Activated naive CD4-positive, alpha-beta T cell treated with anti-CD3 and anti-CD28 coated beads for 36 hours (primary cell): ENCODE results near the gene RSPH9. TPM values are rescaled to one million over a fixed set of nuclear protein-coding genes. Genes with fewer than 3 reads are reported as not detected.
A peak's percentile ranks its signal among the peaks of the same experiment; 100 is the strongest.
"Not testable (repeated sequence)": the region's sequence is repeated elsewhere in the genome, so short reads cannot be mapped to it uniquely, and the experiment has no call there.

Experiments
- CTCF ChIA-PET: fragments of 350-600 bp; sonication (Branson Sonifier 250); formaldehyde crosslinking; loops from one replicate; lab custom pipeline; 2021; ENCODE audit warnings: antibody characterized with exemption; lab: Charles Lee
- DNase-seq: peaks from one replicate; pipeline ENCODE4 v3.0.0-alpha.2; 2020
- H3K27ac Mint-ChIP-seq: one replicate; pipeline ENCODE4 v1.8.0; 2021; ENCODE audit warnings: mild to moderate bottlenecking, mixed read lengths
- H3K27me3 Mint-ChIP-seq: one replicate; pipeline ENCODE4 v1.8.0; 2021; ENCODE audit warnings: low read depth, mixed read lengths
- H3K36me3 Mint-ChIP-seq: one replicate; pipeline ENCODE4 v1.8.0; 2021; ENCODE audit warnings: low read depth, mixed read lengths
- H3K4me1 Mint-ChIP-seq: one replicate; pipeline ENCODE4 v1.8.0; 2021; ENCODE audit warnings: low read depth, mixed read lengths
- H3K4me3 Mint-ChIP-seq: one replicate; pipeline ENCODE4 v1.8.0; 2021; ENCODE audit warnings: mild to moderate bottlenecking, moderate library complexity, mixed read lengths
- H3K9me3 Mint-ChIP-seq: one replicate; pipeline ENCODE4 v1.8.0; 2021; ENCODE audit warnings: mixed read lengths
- intact Hi-C: fragments of 100-400 bp; cut with micrococcal nuclease; formaldehyde crosslinking; loops from one replicate; pipeline ENCODE4 v1.15.1; 2023
- total RNA-seq, 2 experiments: library from RNA; stranded (reverse); gene quantifications; one replicate each; pipeline ENCODE4 v1.2.3, GENCODE V29; 2021

The RSPH9 gene
- total RNA-seq, 2 experiments from 2014 or later: not detected

- DNase-seq, H3K4me1 Mint-ChIP-seq, H3K4me3 Mint-ChIP-seq, intact Hi-C loops, H3K9me3 Mint-ChIP-seq, H3K27ac Mint-ChIP-seq, H3K27me3 Mint-ChIP-seq, H3K36me3 Mint-ChIP-seq: not testable (repeated sequence)
- CTCF ChIA-PET: interaction anchor here (1.1 kb wide), 1 partner anchor 432 kb away, joined by 4 read pairs; no protein-coding TSS in a partner anchor
Observed at GRCh38 chr6:43652822-43653221, 8.0 kb downstream of the RSPH9 start.

DNA sequence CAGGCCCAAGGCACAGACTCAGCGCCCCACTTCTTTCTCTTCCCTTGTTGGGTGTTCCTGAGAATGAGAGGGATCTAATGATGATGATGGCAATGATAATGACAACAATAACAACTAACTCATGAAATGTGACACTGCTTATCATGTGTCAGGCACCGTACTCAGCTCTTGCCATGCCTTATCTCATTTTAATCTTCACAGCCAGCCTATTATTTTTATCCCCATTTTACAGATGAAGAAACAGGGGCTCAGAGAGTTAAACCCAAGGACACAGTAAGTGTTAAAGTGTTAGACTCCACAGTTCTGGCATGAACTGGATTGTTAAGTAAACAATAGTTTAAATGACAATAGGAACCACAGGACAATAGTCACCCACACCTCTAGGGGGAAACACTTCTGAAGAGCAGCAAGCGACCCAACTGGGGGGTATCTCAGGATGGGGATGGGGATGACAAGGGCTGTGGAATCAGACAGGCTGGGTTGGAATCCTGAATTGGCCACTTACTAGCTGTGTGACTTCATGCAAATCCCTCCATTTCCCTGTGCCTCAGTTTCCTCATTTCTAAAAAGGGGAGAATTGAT lies 12.5 kb downstream of the RSPH9 start:
- Mint-ChIP-seq H3K27ac (no peak overlapping the region), H3K27me3 (no peaks in the 10 kb centered on the region), H3K4me3 (no peak overlapping the region), H3K4me1 (no peaks in the 10 kb centered on the region), H3K9me3 (no peaks in the 10 kb centered on the region), H3K36me3 (no peaks in the 10 kb centered on the region)
- CTCF ChIA-PET: interaction anchor here (0.6 kb wide), 1 partner anchor 405 kb away, joined by 5 read pairs; no protein-coding TSS in a partner anchor
- DNase-seq: no peak
- intact Hi-C loops: no loop called here

DNA sequence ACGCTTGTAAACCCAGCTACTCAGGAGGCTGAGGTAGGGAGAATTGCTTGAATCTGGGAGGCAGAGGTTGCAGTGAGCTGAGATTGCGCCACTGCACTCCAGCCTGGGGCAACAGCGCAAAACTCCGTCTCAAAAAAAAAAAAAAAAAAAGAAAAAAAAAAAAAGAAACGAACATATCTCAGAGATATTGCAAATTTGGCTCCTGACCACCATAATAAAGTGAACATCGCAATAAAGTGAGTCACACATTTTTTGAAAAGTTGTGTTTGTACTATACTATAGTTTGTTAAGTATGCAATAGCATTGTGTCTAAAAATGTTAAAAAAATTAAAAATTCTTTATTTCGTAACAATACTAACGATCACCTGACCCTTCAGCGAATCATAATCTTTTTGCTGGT lies 13.3 kb downstream of the RSPH9 start:
- no peak overlapping the region for H3K27ac Mint-ChIP-seq
- H3K4me3 Mint-ChIP-seq: no peak overlapping the region
- peaks cover 1% of the 10 kb centered on the region for H3K4me1 Mint-ChIP-seq
- DNase-seq: no peak
- H3K36me3 Mint-ChIP-seq: no peaks in the 10 kb centered on the region
- CTCF ChIA-PET: no interaction called here
- no peaks in the 10 kb centered on the region for H3K27me3 Mint-ChIP-seq
- no peaks in the 10 kb centered on the region for H3K9me3 Mint-ChIP-seq
- intact Hi-C loops: no loop called here

- DNase-seq, intact Hi-C loops, H3K9me3 Mint-ChIP-seq, H3K27ac Mint-ChIP-seq, H3K36me3 Mint-ChIP-seq, H3K27me3 Mint-ChIP-seq, H3K4me3 Mint-ChIP-seq: not testable (repeated sequence)
- peaks cover 12% of the 10 kb centered on the region for H3K4me1 Mint-ChIP-seq
- CTCF ChIA-PET: interaction anchor here (0.6 to 1.2 kb wide), 3 partner anchors 13 to 111 kb away, joined by 3 to 5 read pairs (median 3); no protein-coding TSS in a partner anchor
Observed at GRCh38 chr6:43662948-43663347, 18.1 kb downstream of the RSPH9 start.

DNA sequence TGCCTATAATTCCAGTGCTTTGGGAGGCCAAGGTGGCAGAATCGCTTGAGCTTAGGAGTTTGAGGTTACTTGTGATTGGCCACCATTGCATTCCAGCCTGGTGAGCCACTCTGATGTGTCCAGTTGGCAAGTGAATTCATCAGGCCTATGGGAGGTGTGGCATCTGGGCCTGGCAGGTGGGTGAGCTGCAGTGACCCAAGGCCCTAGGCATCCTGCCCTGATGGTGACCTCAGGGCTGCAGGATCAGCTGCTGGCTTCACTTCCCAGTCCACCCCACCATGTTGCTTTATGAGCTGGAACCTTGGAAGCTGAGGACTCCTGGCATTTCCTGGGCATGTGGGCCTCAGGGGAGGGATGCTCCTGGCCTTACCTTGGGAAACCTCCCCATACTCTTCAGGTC lies 20.5 kb downstream of the RSPH9 start:
- no peak for DNase-seq
- Mint-ChIP-seq H3K4me3 (no peak overlapping the region), H3K27me3 (no peaks in the 10 kb centered on the region), H3K4me1 (peaks cover 22% of the 10 kb centered on the region), H3K9me3 (no peaks in the 10 kb centered on the region), H3K36me3 (no peaks in the 10 kb centered on the region), H3K27ac (no peak overlapping the region)
- intact Hi-C loops: no loop called here
- CTCF ChIA-PET: interaction anchor here (0.6 to 3.0 kb wide), 9 partner anchors 8 to 337 kb away, joined by 3 to 19 read pairs (median 4); partner anchors contain the start of gene VEGFA

GRCh38 chr6:43666196-43666920 lies 21.5 kb downstream of the RSPH9 start:
- Mint-ChIP-seq H3K4me1 (peaks cover 22% of the 10 kb centered on the region), H3K36me3 (no peaks in the 10 kb centered on the region), H3K4me3 (no peak overlapping the region), H3K9me3 (no peaks in the 10 kb centered on the region), H3K27ac (no peak overlapping the region), H3K27me3 (no peaks in the 10 kb centered on the region)
- intact Hi-C loops: no loop called here
- CTCF ChIA-PET: interaction anchor here (0.5 to 3.0 kb wide), 13 partner anchors 12 to 1205 kb away, joined by 3 to 19 read pairs (median 4); partner anchors contain the start of genes GTPBP2 and VEGFA
- no peak for DNase-seq

- CTCF ChIA-PET: interaction anchor here (0.6 to 3.2 kb wide), 25 partner anchors 11 to 1206 kb away, joined by 3 to 19 read pairs (median 4); partner anchors contain the start of genes GTPBP2, MAD2L1BP, MRPS18A and VEGFA
- H3K9me3 Mint-ChIP-seq: no peaks in the 10 kb centered on the region
- peaks cover 22% of the 10 kb centered on the region for H3K4me1 Mint-ChIP-seq
- peak overlapping the region; percentile 5 for H3K4me3 Mint-ChIP-seq
- peaks cover 4% of the 10 kb centered on the region for H3K36me3 Mint-ChIP-seq
- DNase-seq: peak; percentile 90
- H3K27me3 Mint-ChIP-seq: no peaks in the 10 kb centered on the region
- intact Hi-C loops: loop anchor here (1.0 kb wide), 9 partner anchors 20 to 412 kb away; partner anchors contain the start of gene MRPS18A
- H3K27ac Mint-ChIP-seq: peak overlapping the region; percentile 65
Observed at GRCh38 chr6:43667245-43668150, 22.7 kb downstream of the RSPH9 start.

GRCh38 chr6:43668151-43669028 lies 23.6 kb downstream of the RSPH9 start:
- no peaks in the 10 kb centered on the region for H3K9me3 Mint-ChIP-seq

DNA sequence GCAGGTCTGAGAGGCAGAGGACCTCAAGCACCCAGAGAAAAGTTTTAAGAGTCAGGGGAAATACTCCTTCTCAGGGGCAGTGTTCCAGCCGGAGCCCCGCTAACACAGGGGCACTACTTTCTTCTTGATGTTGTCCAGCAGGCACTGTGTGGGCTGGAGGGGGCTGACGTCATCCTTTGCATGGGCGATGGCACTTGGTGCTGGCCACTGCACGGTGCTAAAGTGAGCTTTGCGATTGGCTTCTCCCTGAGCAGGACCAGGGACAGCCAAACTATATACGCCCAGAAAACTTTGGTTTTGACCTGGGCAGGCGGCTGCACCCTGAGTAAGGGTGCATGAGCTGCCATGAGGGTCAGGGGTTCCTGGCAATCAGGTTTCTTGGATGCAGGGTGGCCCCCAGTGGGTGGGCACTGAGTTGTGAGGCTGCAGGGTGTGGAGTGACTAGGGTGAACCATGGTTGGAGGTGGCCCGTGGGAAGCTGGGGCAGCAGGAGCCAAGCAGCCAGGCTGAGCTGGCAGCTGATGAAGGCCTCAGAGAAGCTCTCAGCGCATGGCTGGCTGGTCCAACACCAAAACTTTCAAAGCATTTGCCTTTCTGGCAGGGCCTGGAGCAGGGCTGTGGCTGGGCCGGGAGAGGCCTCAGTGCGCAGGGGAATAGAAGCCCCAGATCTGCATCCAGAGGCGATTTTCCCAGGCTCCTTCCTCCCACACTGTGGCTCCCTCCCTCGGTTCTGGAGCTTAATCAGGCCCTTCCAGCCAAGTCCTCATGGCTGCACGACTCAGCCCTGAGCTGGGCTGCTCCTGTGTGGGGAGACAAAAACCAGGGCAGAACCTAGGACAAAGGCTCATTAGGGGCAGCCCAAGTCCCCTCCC lies 24.4 kb downstream of the RSPH9 start:
- H3K27me3 Mint-ChIP-seq: no peaks in the 10 kb centered on the region
- DNase-seq: no peak
- H3K36me3 Mint-ChIP-seq: peaks cover 5% of the 10 kb centered on the region
- H3K27ac Mint-ChIP-seq: peak overlapping the region; percentile 71
- intact Hi-C loops: no loop called here
- CTCF ChIA-PET: interaction anchor here (0.8 to 3.2 kb wide), 10 partner anchors 9 to 105 kb away, joined by 3 to 14 read pairs (median 4); partner anchors contain the start of gene MRPS18A
- no peaks in the 10 kb centered on the region for H3K9me3 Mint-ChIP-seq
- H3K4me3 Mint-ChIP-seq: no peak overlapping the region
- H3K4me1 Mint-ChIP-seq: peaks cover 20% of the 10 kb centered on the region

More at GRCh38 chr6:43668151-43669028, 23.6 kb downstream of the RSPH9 start:
- peak; percentile 64 for DNase-seq
- intact Hi-C loops: loop anchor here (1.0 kb wide), 3 partner anchors 57 to 337 kb away; no protein-coding TSS in a partner anchor
- H3K36me3 Mint-ChIP-seq: peaks cover 4% of the 10 kb centered on the region
- peak overlapping the region; percentile 65 for H3K27ac Mint-ChIP-seq
- H3K4me3 Mint-ChIP-seq: peak overlapping the region; percentile 5
- peaks cover 20% of the 10 kb centered on the region for H3K4me1 Mint-ChIP-seq
- CTCF ChIA-PET: interaction anchor here (0.6 to 3.2 kb wide), 17 partner anchors 10 to 443 kb away, joined by 3 to 18 read pairs (median 4); partner anchors contain the start of genes GTPBP2, MAD2L1BP and MRPS18A
- H3K27me3 Mint-ChIP-seq: no peaks in the 10 kb centered on the region

- DNase-seq: peak; percentile 35
- H3K27ac Mint-ChIP-seq: peak overlapping the region; percentile 71
- no peaks in the 10 kb centered on the region for H3K9me3 Mint-ChIP-seq
- intact Hi-C loops: no loop called here
- peaks cover 6% of the 10 kb centered on the region for H3K36me3 Mint-ChIP-seq
- H3K27me3 Mint-ChIP-seq: no peaks in the 10 kb centered on the region
- peaks cover 20% of the 10 kb centered on the region for H3K4me1 Mint-ChIP-seq
- no peak overlapping the region for H3K4me3 Mint-ChIP-seq
- CTCF ChIA-PET: interaction anchor here (0.8 to 3.2 kb wide), 9 partner anchors 8 to 104 kb away, joined by 3 to 14 read pairs (median 4); partner anchors contain the start of gene MRPS18A
Observed at GRCh38 chr6:43669922-43670622, 25.2 kb downstream of the RSPH9 start.
